OCI-M1 (cell line): ENCODE data around the gene DUOX1.

Experiments
- DNase-seq: peaks from one replicate; lab custom pipeline; 2025; lab: John Stamatoyannopoulos, UW

DUOX1 gene

GRCh38 chr15:45106002-45106790 lies 23.6 kb upstream of the DUOX1 start:
- DNase-seq, result no peak

- no peak for DNase-seq
These were observed 21.7 kb upstream of the DUOX1 start for GRCh38 chr15:45107941-45108630.

- no peak for DNase-seq
These were observed 19.5 kb upstream of the DUOX1 start for GRCh38 chr15:45110256-45110820.

GRCh38 chr15:45111390-45112142 lies 18.2 kb upstream of the DUOX1 start:
- no peak for DNase-seq

- DNase-seq, result no peak
These were observed 17.6 kb upstream of the DUOX1 start for GRCh38 chr15:45112143-45112590.

GRCh38 chr15:45112591-45113379 lies 17.0 kb upstream of the DUOX1 start:
- DNase-seq, result no peak

- no peak for DNase-seq
These were observed 16.3 kb upstream of the DUOX1 start for GRCh38 chr15:45113380-45113990.

- no peak for DNase-seq
These were observed 15.6 kb upstream of the DUOX1 start, which contains the start of the genes DUOX2 and DUOXA2 for GRCh38 chr15:45114076-45114750. Gene DUOX2 (minus strand): TSS chr15:45114172. CDS start chr15:45113411, 761 bp downstream. Gene DUOXA2 (plus strand): TSS chr15:45114326. CDS start chr15:45114606, 280 bp downstream.

- DNase-seq, result no peak
These were observed 15.1 kb upstream of the DUOX1 start for GRCh38 chr15:45114751-45115085.

- DNase-seq, result no peak
These were observed 14.4 kb upstream of the DUOX1 start for GRCh38 chr15:45115312-45115820.

GRCh38 chr15:45116006-45116481 lies 13.8 kb upstream of the DUOX1 start:
- no peak for DNase-seq

GRCh38 chr15:45116482-45117307 lies 13.1 kb upstream of the DUOX1 start:
- DNase-seq, result no peak

GRCh38 chr15:45117308-45118130 lies 12.3 kb upstream of the DUOX1 start:
- DNase-seq, result no peak

GRCh38 chr15:45118131-45118588 lies 11.6 kb upstream of the DUOX1 start:
- DNase-seq, result peak; percentile 94

GRCh38 chr15:45118996-45119395 lies 10.8 kb upstream of the DUOX1 start:
- no peak for DNase-seq

GRCh38 chr15:45120081-45120972 lies 9.5 kb upstream of the DUOX1 start:
- no peak for DNase-seq

GRCh38 chr15:45121020-45121419 lies 8.8 kb upstream of the DUOX1 start:
- no peak for DNase-seq
